Body of pancreas (tissue), 4 donors: ENCODE data around the gene CTXND1. TPM values are rescaled to one million over a fixed set of nuclear protein-coding genes. Genes with fewer than 3 reads are reported as not detected.

Source experiments
- ATAC-seq: fragments of 150-250 bp; one replicate; pipeline ENCODE4 v1.9.1; 2016
- DNase-seq, 4 donors: peaks; one replicate each; pipeline ENCODE4 v3.0.0-alpha.2; 2019
- H3K27ac ChIP-seq, 4 donors: fragments of 200-600 bp; sonication (generic); 1 replicate in 3 of 4; 2 replicates in 1 of 4; pipeline versions ENCODE4 v1.5.1 to v1.6.1; 2016 to 2019; ENCODE audit warnings: mild to moderate bottlenecking in 1 of 4, mixed read lengths in 1 of 4, moderate library complexity in 1 of 4
- H3K27me3 ChIP-seq, 2 donors: fragments of 200-600 bp; sonication (generic); one replicate each; pipeline ENCODE4 v1.6.0; 2016; ENCODE audit warnings: mild to moderate bottlenecking in 1 of 2
- H3K36me3 ChIP-seq, 2 donors: fragments of 200-600 bp; sonication (generic); replicated peaks in 1 of 2; 2 replicates each; pipeline ENCODE4 v1.5.1; 2016; ENCODE audit warnings: low read depth in 2 of 2; ENCODE audit not compliant: insufficient read depth in 1 of 2
- H3K4me1 ChIP-seq: fragments of 200-600 bp; sonication (generic); one replicate; pipeline ENCODE4 v1.6.0; 2016
- H3K4me3 ChIP-seq, 2 donors: fragments of 200-600 bp; sonication (generic); 1 replicate in 1 of 2; 2 replicates in 1 of 2; pipeline ENCODE4 v1.5.1; 2016 to 2019
- H3K9me3 ChIP-seq, 3 donors: fragments of 200-600 bp; sonication (generic); 1 replicate in 2 of 3; 2 replicates in 1 of 3; pipeline ENCODE4 v1.5.1; 2016
- POLR2A ChIP-seq, 3 donors: fragments of 450-650 bp; IDR thresholded peaks; one replicate each; pipeline ENCODE4 v1.6.1; 2016; ENCODE audit warnings: antibody characterized with exemption in 3 of 3, mild to moderate bottlenecking in 2 of 3
- WGBS, 2 donors: methylation state at CpG; one replicate each; pipeline ENCODE4 v1.1.5; 2017; 5-methylcytosine and 5-hydroxymethylcytosine counted together
- intact Hi-C: fragments of 100-400 bp; cut with DNase I; formaldehyde crosslinking; loops from one replicate; pipeline ENCODE4 v1.15.1; 2023
- total RNA-seq, 2 donors: library from RNA; depleted of rRNA; stranded (reverse); fragments of >200 nt; gene quantifications; one replicate each; pipeline ENCODE4 v1.1.0, GENCODE V29; 2016
- TF ChIP-seq, protein P1 (sequence below), 7 experiments: fragments of 450-650 bp in 4 of 7; fragments of 200-600 bp in 3 of 7; sonication (generic) in 3 of 7; IDR thresholded peaks; one replicate each; pipeline ENCODE4 v1.5.1; 2016 to 2019; ENCODE audit warnings: antibody characterized with exemption in 7 of 7

Gene CTXND1
- total RNA-seq, 2 donors from 2014 or later, result 0.66 to 1.0 TPM

DNA sequence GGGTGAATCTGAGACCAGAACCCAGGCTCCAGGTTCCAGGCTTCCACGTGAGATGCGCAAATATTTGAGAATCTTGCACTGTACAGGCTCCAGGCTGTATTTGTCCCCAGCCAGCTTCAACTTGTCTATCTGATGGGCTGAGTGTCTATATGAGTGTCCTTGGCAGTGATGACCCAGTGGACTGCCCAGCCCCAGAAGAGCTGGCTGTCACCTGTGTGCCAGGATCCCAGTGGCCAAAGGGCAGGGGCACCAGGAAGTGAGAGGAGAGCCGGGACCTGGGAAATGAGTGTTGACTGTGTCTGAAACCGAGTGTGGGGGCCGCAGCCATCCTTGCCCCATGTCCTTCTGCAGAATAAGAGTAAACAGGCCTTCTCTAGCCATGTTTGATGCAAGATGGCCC lies 88.8 kb downstream of the CTXND1 start:
- WGBS, 2 donors, result 66 to 80% methylated on average over 5 of the region's 5 CpGs
- intact Hi-C loops, result no loop called here
- Histone ChIP-seq H3K27ac (no peak overlapping the region), H3K4me1 (peaks cover 17% of the 10 kb centered on the region), H3K4me3 (no peak overlapping the region), H3K9me3 (no peaks in the 10 kb centered on the region), H3K36me3 (no peaks in the 10 kb centered on the region), H3K27me3 (no peaks in the 10 kb centered on the region)
- ATAC-seq, result no peak
- TF ChIP-seq, protein P1, sequence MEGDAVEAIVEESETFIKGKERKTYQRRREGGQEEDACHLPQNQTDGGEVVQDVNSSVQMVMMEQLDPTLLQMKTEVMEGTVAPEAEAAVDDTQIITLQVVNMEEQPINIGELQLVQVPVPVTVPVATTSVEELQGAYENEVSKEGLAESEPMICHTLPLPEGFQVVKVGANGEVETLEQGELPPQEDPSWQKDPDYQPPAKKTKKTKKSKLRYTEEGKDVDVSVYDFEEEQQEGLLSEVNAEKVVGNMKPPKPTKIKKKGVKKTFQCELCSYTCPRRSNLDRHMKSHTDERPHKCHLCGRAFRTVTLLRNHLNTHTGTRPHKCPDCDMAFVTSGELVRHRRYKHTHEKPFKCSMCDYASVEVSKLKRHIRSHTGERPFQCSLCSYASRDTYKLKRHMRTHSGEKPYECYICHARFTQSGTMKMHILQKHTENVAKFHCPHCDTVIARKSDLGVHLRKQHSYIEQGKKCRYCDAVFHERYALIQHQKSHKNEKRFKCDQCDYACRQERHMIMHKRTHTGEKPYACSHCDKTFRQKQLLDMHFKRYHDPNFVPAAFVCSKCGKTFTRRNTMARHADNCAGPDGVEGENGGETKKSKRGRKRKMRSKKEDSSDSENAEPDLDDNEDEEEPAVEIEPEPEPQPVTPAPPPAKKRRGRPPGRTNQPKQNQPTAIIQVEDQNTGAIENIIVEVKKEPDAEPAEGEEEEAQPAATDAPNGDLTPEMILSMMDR (IDR thresholded peaks at IDR 0.05), result no peak
- no peak for TF ChIP-seq POLR2A (IDR thresholded peaks at IDR 0.05)
- DNase-seq, result no peak

DNA sequence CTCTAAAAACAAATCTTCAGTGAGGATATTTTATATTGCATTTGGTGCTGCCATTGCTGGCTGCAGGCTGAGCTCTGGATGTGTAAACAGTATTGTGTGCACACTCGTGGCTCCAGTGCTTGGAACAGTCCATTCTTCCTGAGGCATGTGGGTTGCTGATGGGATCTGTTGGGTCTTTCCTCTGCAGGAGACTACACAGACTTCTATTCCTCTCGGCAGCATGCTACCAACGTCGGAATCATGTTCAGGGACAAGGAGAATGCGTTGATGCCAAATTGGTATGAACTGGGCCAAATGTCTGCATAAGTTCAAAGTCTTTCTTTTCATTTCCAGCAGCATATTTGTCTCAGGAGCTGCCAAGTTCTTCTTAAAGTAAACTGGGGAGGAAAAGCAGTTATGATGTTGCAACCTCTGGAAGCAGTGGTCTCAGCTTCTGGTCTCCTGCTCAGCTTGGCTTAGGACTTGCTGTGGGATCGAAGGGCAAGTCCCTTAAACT lies 89.9 kb downstream of the CTXND1 start:
- H3K27ac ChIP-seq, result peak overlapping the region in 1 of 4 donors; percentile 3
- ATAC-seq, result peak; percentile 37

DNA sequence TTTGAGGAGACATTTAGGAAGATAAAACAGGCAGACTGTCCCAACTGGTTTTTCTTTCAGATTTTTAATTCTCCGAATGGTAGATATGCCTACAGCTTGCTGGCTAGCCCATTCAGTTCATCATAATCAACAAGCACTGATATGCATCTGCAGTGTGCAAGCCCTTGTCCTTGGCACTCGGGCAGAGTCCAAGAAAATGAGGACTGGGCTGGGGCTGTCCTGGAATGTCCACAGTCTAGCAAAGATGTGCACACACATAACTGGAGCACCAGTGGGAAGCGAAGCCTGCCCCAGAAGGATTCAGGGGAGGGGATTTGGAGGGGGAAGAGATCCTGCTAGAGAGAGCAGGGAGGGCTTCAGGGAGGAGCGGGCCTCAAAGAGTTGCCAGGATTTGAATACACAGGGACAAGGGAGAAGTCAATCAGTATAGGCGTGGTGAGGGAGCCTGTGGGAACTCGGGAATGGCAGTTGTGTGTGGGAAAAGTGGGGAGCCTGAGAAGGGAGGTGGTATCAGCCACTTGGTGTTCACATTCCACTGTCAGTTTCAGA lies 90.5 kb downstream of the CTXND1 start:
- Histone ChIP-seq H3K4me3 (no peak overlapping the region), H3K27ac (peak overlapping the region in 1 of 4 donors; percentile 3), H3K36me3 (no peaks in the 10 kb centered on the region), H3K27me3 (no peaks in the 10 kb centered on the region), H3K4me1 (peaks cover 17% of the 10 kb centered on the region), H3K9me3 (no peaks in the 10 kb centered on the region)
- intact Hi-C loops, result no loop called here
- WGBS, 2 donors, result 69 to 80% methylated on average over 6 of the region's 6 CpGs
- no peak for TF ChIP-seq POLR2A (IDR thresholded peaks at IDR 0.05)
- TF ChIP-seq, protein P1 (IDR thresholded peaks at IDR 0.05), result no peak
- no peak for ATAC-seq
- DNase-seq, result no peak

More for the DNA sequence above, 89.9 kb downstream of the CTXND1 start:
- Histone ChIP-seq H3K27me3 (no peaks in the 10 kb centered on the region), H3K36me3 (no peaks in the 10 kb centered on the region), H3K4me1 (peaks cover 17% of the 10 kb centered on the region), H3K9me3 (no peaks in the 10 kb centered on the region), H3K4me3 (no peak overlapping the region)
- TF ChIP-seq POLR2A (IDR thresholded peaks at IDR 0.05), result no peak
- TF ChIP-seq, protein P1 (IDR thresholded peaks at IDR 0.05), result no peak
- intact Hi-C loops, result no loop called here
- no peak for DNase-seq
- 24 to 36% methylated on average over 6 of the region's 6 CpGs for WGBS, 2 donors

DNA sequence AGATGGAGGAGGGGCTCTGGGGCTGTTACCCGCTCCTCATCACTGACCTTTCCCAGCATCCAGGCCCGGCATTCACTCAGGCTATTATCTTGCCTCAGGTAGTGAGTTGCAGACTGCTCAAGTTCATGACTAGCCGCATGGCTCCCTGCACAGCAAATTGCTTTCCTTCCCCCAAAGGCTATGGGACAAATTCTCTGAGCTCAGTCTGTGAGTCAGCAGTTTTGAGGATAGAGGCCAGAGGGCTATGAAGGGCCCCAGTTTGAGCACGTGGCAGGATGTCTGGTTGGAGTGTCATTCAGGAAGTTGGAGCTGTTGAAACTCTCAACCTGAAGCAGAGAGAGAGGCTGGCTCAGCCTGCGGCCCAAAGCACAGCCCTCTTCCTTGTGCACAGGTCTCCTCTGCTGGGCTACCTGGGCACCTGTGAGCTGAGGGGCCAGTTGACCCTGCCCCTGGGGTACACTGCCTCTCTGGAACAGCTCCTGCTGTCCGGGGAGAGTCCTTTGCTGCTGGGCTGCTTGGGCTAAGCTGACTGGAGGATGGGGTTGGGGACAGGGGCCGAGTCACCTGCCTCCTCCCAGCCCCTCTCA lies 91.3 kb downstream of the CTXND1 start:
- TF ChIP-seq, protein P1 (IDR thresholded peaks at IDR 0.05), result no peak
- no peak for TF ChIP-seq POLR2A (IDR thresholded peaks at IDR 0.05)
- DNase-seq (peak in 2 of 4 donors; percentile 29 to 72), ATAC-seq (peak; percentile 50)
- no peaks in the 10 kb centered on the region for H3K9me3 ChIP-seq
- H3K4me3 ChIP-seq, result no peak overlapping the region
- H3K36me3 ChIP-seq, result no peaks in the 10 kb centered on the region
- H3K27ac ChIP-seq, result peak overlapping the region in 1 of 4 donors; percentile 37
- 73 to 85% methylated on average over 2 to 7 of the region's 7 CpGs for WGBS, 2 donors
- H3K4me1 ChIP-seq, result peaks cover 17% of the 10 kb centered on the region
- H3K27me3 ChIP-seq, result no peaks in the 10 kb centered on the region
- intact Hi-C loops, result no loop called here
